Fibroblast of pulmonary artery (primary cell): Measurements from ENCODE around the gene TSPAN14.
A peak's percentile ranks its signal among the peaks of the same experiment; 100 is the strongest.

Source experiments
- DNase-seq: peaks from one replicate; pipeline ENCODE4 v3.0.0-alpha.2; 2010; ENCODE audit warnings: low read depth
- H3K4me3 ChIP-seq: replicated peaks from 2 replicates; pipeline ENCODE4 v1.5.1; 2011; ENCODE audit warnings: low read depth, mild to moderate bottlenecking, control low read depth, low read length, moderate library complexity
- TF ChIP-seq, protein P1 (sequence below): IDR thresholded peaks from 2 replicates; pipeline ENCODE4 v1.5.1; 2011; ENCODE audit warnings: mild to moderate bottlenecking, control low read depth, low read length, inconsistent platforms; ENCODE audit errors: missing control alignments

TSPAN14 gene

DNA sequence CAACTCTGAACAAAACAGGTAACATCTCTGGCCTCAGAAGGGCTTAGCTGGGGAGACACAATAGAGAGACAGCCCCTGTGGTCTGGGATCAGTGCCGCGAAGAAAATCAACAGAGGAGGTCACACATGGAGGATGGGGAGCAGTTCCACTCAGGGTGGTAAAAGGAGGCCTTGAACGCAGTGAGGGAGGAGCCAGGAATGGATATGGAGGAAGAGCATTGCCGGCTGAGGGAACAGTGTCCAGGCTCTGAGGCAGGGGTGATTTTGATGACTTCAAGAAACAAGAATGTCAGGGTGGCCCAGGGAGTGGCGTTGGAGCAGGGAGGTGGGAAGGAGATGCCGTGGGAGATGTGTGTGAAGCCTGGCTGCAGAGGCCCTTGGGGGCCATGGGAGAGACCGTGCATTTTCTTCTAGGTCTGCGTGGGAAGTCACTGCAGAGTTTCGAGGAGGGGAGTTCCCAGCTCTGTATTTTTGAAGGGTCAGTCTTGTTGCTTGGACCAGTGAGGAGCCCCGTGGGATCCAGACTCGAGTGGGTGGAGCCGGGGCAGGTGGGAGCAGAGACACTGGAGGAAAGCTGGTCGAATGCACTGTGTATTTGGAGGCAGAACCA lies 47.9 kb downstream of the TSPAN14 start:
- TF ChIP-seq, protein P1, sequence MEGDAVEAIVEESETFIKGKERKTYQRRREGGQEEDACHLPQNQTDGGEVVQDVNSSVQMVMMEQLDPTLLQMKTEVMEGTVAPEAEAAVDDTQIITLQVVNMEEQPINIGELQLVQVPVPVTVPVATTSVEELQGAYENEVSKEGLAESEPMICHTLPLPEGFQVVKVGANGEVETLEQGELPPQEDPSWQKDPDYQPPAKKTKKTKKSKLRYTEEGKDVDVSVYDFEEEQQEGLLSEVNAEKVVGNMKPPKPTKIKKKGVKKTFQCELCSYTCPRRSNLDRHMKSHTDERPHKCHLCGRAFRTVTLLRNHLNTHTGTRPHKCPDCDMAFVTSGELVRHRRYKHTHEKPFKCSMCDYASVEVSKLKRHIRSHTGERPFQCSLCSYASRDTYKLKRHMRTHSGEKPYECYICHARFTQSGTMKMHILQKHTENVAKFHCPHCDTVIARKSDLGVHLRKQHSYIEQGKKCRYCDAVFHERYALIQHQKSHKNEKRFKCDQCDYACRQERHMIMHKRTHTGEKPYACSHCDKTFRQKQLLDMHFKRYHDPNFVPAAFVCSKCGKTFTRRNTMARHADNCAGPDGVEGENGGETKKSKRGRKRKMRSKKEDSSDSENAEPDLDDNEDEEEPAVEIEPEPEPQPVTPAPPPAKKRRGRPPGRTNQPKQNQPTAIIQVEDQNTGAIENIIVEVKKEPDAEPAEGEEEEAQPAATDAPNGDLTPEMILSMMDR = no peak
- H3K4me3 ChIP-seq = no peak overlapping the region
- no peak for DNase-seq

DNA sequence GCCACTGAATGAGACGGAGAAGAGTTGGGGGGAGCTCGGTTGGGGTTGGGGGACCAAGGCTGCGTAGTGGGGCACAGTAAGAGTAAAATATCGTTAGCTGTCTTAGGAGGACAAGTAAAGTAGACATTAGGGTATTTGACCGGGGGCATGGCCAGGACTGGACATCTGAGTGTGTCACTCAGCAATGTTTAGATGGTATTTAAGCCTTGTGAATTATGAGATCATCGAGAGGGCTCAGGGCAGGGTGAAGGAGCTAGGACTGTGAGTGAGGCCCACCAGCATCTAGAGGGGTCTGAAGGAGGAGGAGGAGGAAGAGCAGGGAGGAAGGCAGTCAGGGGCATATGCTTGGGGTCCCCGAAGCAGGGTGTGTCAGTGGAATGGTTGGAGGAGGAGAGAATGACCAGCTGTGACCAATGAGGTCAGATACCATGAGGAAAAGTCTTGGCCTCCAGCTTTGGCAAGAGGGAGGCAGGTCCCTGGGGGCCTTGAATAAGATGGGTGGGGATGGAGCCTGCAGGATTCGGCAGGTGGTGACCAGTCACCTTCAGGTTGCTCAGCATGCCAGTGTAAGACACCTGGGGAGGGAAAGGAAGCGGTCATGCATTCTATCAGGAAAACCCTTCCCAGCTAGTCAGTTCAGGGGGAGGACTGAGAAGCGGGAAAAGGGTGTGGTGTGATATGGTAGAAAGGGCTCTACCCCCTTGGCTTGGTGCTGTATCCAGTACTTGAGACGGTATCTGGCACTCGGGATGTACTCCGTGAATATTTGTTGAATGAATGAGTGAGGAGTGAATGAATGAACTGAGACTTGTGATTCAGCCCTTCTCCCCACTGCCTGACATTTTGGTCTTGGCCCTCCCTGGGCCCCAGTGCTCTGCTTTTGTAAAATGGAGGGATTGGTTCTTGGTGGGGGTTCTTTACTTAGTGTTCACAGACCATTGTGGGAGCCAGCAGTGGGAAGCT lies 48.8 kb downstream of the TSPAN14 start:
- H3K4me3 ChIP-seq = no peak overlapping the region
- TF ChIP-seq, protein P1 = no peak
- DNase-seq = no peak

GRCh38 chr10:80503584-80504157 lies 49.6 kb downstream of the TSPAN14 start:
- H3K4me3 ChIP-seq = no peak overlapping the region
- no peak for DNase-seq
- TF ChIP-seq, protein P1 = no peak

DNA sequence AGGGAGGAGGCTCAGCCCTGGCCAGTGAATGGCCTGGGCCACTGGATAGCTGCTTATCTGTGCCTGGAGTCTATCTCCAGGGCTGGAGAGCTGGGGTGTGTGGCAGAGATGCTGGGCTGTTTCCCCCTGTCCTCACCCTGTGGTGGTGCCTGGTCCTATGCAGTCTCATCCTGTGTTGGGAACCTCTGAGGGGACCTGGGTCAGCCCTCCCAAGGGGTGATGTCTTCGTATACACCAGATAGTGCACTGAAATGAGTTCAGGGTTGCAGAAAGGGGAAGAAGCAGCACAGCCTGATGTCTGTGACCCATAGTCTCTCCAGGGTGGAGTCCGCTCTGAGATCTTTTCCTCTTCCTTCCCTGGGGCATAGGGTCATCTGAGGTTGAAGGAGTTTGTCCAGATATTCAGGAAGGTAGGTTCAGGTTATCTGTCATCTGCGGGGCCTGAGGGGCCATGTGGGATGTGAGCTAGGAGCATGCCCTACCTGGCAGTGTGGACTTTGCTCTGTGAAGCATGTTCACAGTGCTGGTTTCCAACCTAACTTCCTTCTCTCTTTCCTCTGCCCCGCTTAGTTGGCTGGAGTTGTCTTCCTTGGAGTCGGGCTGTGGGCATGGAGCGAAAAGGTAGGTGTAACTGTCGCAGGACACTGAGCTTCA lies 50.2 kb downstream of the TSPAN14 start:
- TF ChIP-seq, protein P1 = no peak
- DNase-seq = no peak
- no peak overlapping the region for H3K4me3 ChIP-seq

GRCh38 chr10:80504897-80505465 lies 50.9 kb downstream of the TSPAN14 start:
- TF ChIP-seq, protein P1 = no peak
- H3K4me3 ChIP-seq = no peak overlapping the region
- no peak for DNase-seq

- DNase-seq = peak; percentile 43
- H3K4me3 ChIP-seq = no peak overlapping the region
- TF ChIP-seq, protein P1 = no peak
Measured at GRCh38 chr10:80506189-80506575, 52.1 kb downstream of the TSPAN14 start.
